ENCODE data around the gene DNM1L. TPM values are rescaled to one million over a fixed set of nuclear protein-coding genes. Genes with fewer than 3 reads are reported as not detected.

Gene DNM1L
- total and polyA plus RNA-seq, 2 of the 4 experiments (the other 2 are of a cell fraction), result 44.8 to 70.1 TPM

GRCh38 chr12:32743264-32743663 is 64.2 kb downstream of the DNM1L start:
- dilution Hi-C loops (cut with HindIII; ENCODE audit: low sequenced_read_pairs, unreplicated experiment) (no loop called here), in situ Hi-C loops (cut with MboI; ENCODE audit: low sequenced_read_pairs) (no loop called here), intact Hi-C loops (cut with micrococcal nuclease) (no loop called here)
- Histone ChIP-seq H2AK5ac (ENCODE audit: low read depth, low read length) (no peak overlapping the region), H4K5ac (ENCODE audit: low read depth, low read length) (no peak overlapping the region), H4K20me1 (ENCODE audit: insufficient read depth, low read length) (no peaks in the 10 kb centered on the region), H4K8ac (ENCODE audit: low read depth in 2 of 2, low read length in 2 of 2) (no peak overlapping the region), H3K79me1 (ENCODE audit: low read depth in 1 of 2, low read length in 2 of 2) (peaks cover 3 to 6% of the 10 kb centered on the region in 2 experiments; a peak in 2 of 4 replicates), H3K14ac (replicated peaks; ENCODE audit: low read depth, low read length) (no peak overlapping the region), H3K4me1 (ENCODE audit: control insufficient read depth, insufficient read depth, low read length) (no peaks in the 10 kb centered on the region), H3K56ac (ENCODE audit: extremely low read depth, insufficient read depth, low read length) (no peak overlapping the region), H3K23ac (ENCODE audit: low read depth, low read length) (no peak overlapping the region), H3K9ac (ENCODE audit: low read depth, low read length) (no peak overlapping the region), H2AFZ (replicated peaks; ENCODE audit: low read length, poor library complexity) (no peak overlapping the region), H2BK120ac (ENCODE audit: low read depth, low read length) (no peak overlapping the region), H3K4me2 (ENCODE audit: low read depth, low read length) (no peak overlapping the region), H3K9me1 (ENCODE audit: insufficient read depth, low read length) (no peaks in the 10 kb centered on the region), H3K4ac (ENCODE audit: low read depth, low read length) (no peak overlapping the region), H3K4me3 (ENCODE audit: insufficient read depth, low read depth, low read length) (no peak overlapping the region), H3K27me3 (ENCODE audit: control insufficient read depth, insufficient read depth, low read length) (no peaks in the 10 kb centered on the region), H4K91ac (ENCODE audit: insufficient read depth, low read depth, low read length) (no peak overlapping the region), H3K18ac (ENCODE audit: low read depth, low read length) (no peak overlapping the region), H3K36me3 (ENCODE audit: control insufficient read depth, insufficient read depth, low read length) (peaks cover 24% of the 10 kb centered on the region), H3K27ac (ENCODE audit: insufficient read depth, low read length) (no peak overlapping the region), H3K9me3 (ENCODE audit: control insufficient read depth, insufficient read depth, low read length) (no peaks in the 10 kb centered on the region), H2BK20ac (ENCODE audit: low read depth, low read length) (no peak overlapping the region), H2BK15ac (ENCODE audit: low read depth, low read length) (no peak overlapping the region), H2BK5ac (ENCODE audit: low read depth, low read length, poor library complexity, severe bottlenecking) (no peak overlapping the region), H2AK9ac (replicated peaks; ENCODE audit: low read depth, low read length, poor library complexity) (no peak overlapping the region)
- DNase-seq (no peak), ATAC-seq (ENCODE audit: low read depth) (no peak)
- BruUV-seq (replicated peaks), result no TSS peak
- POLR2A ChIA-PET (ENCODE audit: unreplicated experiment), result no interaction called here
- no CpG with 5 or more reads among the region's 2 CpGs for WGBS, 2 experiments (ENCODE audit: extremely low coverage in 2 of 2, insufficient read length in 1 of 2)
- CTCF ChIA-PET, result interaction anchor here (0.6 to 1.1 kb wide), 2 partner anchors 63 to 1090 kb away, joined by 3 to 4 read pairs; no protein-coding TSS in a partner anchor
- no peak for TF ChIP-seq MAFK (IDR thresholded peaks at IDR 0.05; ENCODE audit: low read depth, low read length)
- TF ChIP-seq RCOR1 (IDR thresholded peaks at IDR 0.05; ENCODE audit: insufficient replicate concordance, low read length), result no peak
- no peak for TF ChIP-seq FOS (IDR thresholded peaks at IDR 0.05; ENCODE audit: low read depth, low read length)
- no peak for TF ChIP-seq RAD21 (IDR thresholded peaks at IDR 0.05; ENCODE audit: low read length)
- TF ChIP-seq ELK1 (IDR thresholded peaks at IDR 0.05; ENCODE audit: borderline replicate concordance, low read depth, low read length), result no peak
- TF ChIP-seq, protein P1, sequence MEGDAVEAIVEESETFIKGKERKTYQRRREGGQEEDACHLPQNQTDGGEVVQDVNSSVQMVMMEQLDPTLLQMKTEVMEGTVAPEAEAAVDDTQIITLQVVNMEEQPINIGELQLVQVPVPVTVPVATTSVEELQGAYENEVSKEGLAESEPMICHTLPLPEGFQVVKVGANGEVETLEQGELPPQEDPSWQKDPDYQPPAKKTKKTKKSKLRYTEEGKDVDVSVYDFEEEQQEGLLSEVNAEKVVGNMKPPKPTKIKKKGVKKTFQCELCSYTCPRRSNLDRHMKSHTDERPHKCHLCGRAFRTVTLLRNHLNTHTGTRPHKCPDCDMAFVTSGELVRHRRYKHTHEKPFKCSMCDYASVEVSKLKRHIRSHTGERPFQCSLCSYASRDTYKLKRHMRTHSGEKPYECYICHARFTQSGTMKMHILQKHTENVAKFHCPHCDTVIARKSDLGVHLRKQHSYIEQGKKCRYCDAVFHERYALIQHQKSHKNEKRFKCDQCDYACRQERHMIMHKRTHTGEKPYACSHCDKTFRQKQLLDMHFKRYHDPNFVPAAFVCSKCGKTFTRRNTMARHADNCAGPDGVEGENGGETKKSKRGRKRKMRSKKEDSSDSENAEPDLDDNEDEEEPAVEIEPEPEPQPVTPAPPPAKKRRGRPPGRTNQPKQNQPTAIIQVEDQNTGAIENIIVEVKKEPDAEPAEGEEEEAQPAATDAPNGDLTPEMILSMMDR (conservative IDR thresholded peaks at IDR 0.05; ENCODE audit: low read depth, low read length), result no peak
- TF ChIP-seq NFE2L2 (IDR thresholded peaks at IDR 0.05; ENCODE audit: low read depth, low read length), result no peak
- TF ChIP-seq RFX5 (IDR thresholded peaks at IDR 0.05; ENCODE audit: low read depth, low read length), result no peak
- TF ChIP-seq CHD1 (IDR thresholded peaks at IDR 0.05; ENCODE audit: low read depth, low read length), result no peak
- no peak for TF ChIP-seq SMC3 (IDR thresholded peaks at IDR 0.05; ENCODE audit: low read depth, low read length)
- no peak for TF ChIP-seq POLR2A (IDR thresholded peaks at IDR 0.05; ENCODE audit: low read depth, low read length)
- no peak for TF ChIP-seq MXI1 (IDR thresholded peaks at IDR 0.05; ENCODE audit: borderline replicate concordance, low read depth, low read length)
- no peak for TF ChIP-seq MAZ (IDR thresholded peaks at IDR 0.05; ENCODE audit: borderline replicate concordance, low read depth, low read length)
- TF ChIP-seq BHLHE40 (IDR thresholded peaks at IDR 0.05; ENCODE audit: low read depth, low read length), result no peak
- TF ChIP-seq, protein P2, sequence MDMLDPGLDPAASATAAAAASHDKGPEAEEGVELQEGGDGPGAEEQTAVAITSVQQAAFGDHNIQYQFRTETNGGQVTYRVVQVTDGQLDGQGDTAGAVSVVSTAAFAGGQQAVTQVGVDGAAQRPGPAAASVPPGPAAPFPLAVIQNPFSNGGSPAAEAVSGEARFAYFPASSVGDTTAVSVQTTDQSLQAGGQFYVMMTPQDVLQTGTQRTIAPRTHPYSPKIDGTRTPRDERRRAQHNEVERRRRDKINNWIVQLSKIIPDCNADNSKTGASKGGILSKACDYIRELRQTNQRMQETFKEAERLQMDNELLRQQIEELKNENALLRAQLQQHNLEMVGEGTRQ (IDR thresholded peaks at IDR 0.05; ENCODE audit: low read depth, low read length), result no peak
- no peak for TF ChIP-seq CEBPB (IDR thresholded peaks at IDR 0.05; ENCODE audit: low read depth, low read length)
